Endometrial microvascular endothelial cells (primary cell): Measurements from ENCODE around the gene CDX1. TPM values are rescaled to one million over a fixed set of nuclear protein-coding genes. Genes with fewer than 3 reads are reported as not detected.

Source experiments
- in situ Hi-C: cut with HindIII; loops from 2 replicates; pipeline ENCODE4 v1.10.0; 2017; ENCODE audit warnings: low sequenced_read_pairs, low pct_unique_long_range_greater_than_20kb; ENCODE audit errors: inconsistent ontology term
- total RNA-seq: library from RNA; depleted of rRNA; stranded (reverse); fragments of >200 nt; gene quantifications from one replicate; pipeline ENCODE4 v1.2.3, GENCODE V29; 2015; ENCODE audit errors: inconsistent ontology term

Gene CDX1
- total RNA-seq, 1 donor from 2014 or later = not detected

DNA sequence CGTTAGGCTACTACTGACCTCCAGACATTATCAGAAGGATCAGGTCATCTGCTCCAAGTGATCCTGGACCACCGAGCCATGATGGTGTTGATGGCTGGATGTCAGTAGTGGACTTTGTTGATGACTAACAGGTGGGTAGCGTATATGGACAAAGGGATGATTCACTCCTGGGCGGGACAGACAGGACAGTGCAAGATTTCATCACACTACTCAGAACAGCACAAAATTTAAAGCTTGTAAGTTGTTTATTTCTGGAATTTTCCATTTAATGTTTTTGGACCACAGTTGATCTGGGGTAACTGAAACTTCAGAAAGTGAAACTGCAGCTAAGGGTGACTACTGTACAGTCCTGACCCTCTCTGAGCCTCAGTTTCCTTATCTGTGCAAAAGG lies 23.6 kb upstream of the CDX1 start:
- in situ Hi-C loops = no loop called here

GRCh38 chr5:150143350-150144245 lies 23.0 kb upstream of the CDX1 start:
- in situ Hi-C loops = no loop called here

DNA sequence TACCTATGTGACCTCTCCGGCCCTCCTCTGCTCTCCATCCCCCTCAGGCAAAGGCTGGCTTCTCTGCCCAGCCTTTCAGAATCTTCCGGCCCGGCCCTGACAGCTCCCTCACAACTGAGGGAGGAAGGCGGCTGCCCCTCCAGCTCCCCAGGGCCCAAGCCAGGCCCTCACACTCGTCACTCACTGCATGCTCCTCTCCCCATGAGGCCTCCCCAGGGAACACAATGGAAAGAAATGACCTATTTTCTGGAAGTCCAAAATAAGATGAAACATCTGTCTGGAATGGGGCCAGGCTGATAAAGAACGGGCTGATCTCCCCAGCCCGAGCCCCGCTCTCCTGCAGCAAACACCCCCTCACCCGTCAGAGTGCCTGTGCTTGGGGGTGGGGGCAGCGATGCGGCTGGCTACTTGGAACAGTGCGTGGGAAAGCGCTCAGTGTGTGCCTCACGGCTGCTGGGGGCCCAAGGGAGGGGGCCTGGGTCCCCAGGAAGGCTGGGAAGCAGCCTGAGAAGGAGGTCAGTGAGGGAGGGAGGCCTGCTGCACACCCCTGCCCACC lies 22.3 kb upstream of the CDX1 start:
- in situ Hi-C loops = no loop called here

- in situ Hi-C loops = no loop called here
These were observed 21.7 kb upstream of the CDX1 start for GRCh38 chr5:150144879-150145278.

- in situ Hi-C loops = no loop called here
These were observed 20.3 kb upstream of the CDX1 start for GRCh38 chr5:150146235-150146634.

- in situ Hi-C loops = no loop called here
These were observed 19.5 kb upstream of the CDX1 start for GRCh38 chr5:150146862-150147601.

- in situ Hi-C loops = no loop called here
These were observed 18.9 kb upstream of the CDX1 start for GRCh38 chr5:150147670-150148069.

DNA sequence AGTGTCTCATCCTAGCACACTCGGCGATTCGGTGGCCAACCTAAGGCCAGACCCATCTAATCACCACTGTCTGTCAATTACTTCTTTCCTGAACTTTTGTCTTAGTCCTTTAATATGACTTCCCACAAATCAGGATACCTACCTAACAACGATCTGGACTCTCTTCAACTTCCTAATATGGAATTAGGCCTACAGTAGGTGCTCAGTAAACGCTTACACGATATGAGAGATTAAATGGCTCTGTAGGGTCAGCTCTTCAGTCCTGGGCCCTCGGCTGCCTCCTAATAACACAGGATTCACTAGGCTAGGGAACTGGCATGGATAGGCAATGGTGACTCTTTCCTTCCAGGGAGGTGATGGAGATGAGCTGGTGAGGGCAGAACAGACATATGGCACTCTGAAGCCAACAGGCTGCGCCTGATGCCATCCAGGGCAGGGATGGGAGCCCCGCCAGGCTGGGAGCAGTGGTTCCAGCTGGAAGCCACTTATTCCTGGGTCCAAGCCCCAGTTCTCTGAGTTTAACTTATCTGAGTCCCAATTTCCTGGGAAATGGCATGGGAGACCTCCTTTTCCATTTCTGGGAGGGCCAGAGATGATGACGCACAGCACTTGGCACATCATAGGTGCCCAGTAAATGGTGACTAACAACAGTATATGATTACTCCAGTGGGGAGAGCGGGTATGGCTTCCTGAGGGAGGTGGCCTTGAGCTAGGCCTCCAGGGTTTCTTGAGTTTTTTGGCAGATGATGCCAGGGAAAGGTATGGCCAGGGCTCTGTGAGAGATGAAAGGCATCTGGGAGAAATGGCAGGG lies 18.3 kb upstream of the CDX1 start:
- in situ Hi-C loops = no loop called here

DNA sequence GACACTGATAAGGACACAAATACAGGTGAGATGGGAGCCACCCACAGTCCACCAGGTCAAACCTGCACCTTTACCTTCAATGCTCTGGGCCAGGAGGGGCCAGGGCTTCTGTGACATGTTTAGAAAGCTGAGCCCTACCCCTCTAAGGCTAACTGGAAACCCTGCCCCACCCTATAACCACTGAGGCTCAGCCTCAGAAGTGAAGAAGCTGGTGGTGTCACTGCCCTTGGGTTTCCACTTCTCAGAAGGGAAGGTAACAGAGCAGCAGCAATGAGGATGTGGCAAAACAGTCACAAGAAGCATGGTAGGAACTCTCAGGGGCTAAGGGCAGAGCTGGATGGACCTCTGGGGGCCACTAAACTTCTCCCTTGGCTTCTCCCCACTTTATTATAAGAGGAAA lies 17.0 kb upstream of the CDX1 start:
- in situ Hi-C loops = no loop called here

- in situ Hi-C loops = no loop called here
These were observed 13.7 kb upstream of the CDX1 start for GRCh38 chr5:150152636-150153462.

DNA sequence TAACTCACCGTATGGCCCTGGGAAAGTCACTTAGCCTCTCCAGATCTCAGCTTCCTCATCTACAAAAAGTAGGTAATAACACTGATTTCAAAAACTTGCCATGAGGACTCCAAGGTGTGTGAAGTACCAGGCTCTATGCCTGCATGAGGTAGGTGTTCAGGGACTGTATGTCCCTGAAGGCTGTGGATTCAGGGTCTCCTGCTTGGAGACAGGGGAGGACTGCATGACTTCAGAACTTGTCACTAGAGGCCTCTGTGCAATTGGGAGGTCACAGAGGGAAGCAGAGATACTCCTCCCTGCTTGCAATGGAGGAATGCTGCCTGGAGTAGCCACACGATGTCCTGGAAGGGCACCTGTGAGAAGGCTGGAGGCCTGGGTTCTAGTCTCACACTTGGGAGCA lies 13.1 kb upstream of the CDX1 start:
- in situ Hi-C loops = no loop called here

DNA sequence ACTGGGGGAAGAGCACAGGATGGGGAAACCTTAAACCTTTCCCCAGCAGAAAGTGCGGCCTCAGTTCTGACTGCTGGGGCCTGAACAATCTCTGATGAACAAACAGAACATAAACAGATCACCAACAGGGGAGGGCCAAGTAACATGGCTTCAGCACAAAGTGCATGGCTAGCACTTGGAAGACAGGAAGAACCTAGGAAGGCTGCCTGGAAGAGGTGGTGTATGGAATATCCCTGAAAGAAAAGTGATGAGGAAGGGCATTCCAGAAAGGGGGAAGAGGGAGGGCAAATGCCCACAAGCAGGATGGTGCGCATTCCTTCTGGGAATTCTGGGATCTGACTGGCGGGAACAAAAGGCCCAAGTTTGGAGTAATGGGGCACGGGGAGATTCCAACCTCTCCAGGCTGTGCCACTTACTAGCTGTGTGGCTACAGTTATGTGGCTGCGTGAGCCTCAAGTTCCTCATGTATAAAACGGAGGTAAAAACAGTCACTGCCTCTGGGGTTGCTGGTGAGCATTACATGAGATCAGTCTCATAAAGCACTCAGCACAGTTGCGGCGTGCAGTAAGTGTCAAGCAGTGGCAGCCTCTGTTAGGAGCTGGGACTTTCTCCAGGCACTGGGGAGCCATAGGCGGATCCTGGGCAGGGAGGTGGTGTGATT lies 12.5 kb upstream of the CDX1 start:
- in situ Hi-C loops = no loop called here

DNA sequence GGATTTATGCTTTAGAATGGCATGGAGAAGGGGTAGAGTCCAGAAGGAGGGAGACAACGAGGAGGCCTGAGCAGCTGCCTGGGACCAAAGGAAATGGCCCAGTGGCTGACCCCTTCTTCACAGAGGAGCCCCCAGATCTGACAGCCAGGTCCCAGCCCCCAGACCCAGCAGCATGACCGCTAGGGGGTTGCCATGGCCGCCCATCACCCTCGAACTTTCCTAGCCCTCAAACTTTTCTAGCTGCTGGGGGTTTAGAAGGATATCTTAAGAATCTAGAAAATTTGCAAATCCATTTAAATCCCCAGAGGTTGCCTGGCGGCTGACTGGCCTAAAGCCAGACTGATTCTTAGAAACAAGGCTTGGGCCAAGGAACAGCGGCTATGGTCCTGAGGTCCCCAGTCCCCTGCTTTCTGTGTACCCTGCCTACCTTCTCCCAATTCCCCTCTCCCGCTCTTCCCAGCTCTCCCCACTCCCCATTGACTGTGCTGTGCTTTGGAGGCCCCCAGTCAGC lies 11.9 kb upstream of the CDX1 start:
- in situ Hi-C loops = no loop called here

GRCh38 chr5:150155258-150156026 lies 11.1 kb upstream of the CDX1 start, which contains the start of gene PDGFRB:
Gene PDGFRB, minus strand, starts transcription at chr5:150155845. Its CDS starts 18,798 bp downstream, at chr5:150137047.
- in situ Hi-C loops = no loop called here

- in situ Hi-C loops = no loop called here
These were observed 10.6 kb upstream of the CDX1 start for GRCh38 chr5:150156027-150156368.

DNA sequence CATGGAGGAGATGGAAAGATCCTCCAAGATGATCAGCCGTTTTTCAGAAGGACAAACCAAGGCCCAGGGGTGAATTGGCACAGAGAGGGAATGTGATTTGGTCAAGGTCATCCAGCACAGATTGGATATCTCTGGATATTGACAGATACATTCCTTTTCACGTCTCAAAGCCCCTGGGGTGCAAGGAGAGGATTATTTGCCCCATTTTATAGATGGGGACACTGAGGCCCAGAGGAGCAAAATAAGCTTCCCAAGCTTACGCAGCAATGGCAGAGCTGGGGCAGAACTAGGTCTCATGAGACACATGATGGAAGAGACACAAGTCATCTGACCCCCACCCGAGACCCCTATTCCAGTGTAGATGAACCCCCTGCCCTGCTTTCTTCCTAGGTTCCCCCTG lies 10.0 kb upstream of the CDX1 start:
- in situ Hi-C loops = no loop called here

DNA sequence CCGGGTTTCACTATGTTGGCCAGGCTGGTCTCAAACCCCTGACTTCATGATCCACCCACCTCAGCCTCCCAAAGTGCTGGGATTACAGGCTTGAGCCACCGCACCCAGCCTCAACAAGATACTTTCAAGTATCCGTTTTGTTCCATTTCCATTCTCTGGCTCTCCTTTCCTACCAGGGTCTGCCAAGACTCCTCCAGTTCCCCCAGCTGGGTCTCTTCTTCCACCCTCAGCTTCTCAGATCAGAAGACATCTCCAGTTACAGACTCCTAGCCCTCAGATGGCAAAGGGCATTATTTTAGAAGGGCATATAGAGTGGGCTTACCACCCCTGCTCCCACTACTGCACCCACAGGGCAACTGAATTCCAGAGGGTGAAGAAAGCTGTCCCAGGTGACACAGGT lies 9.4 kb upstream of the CDX1 start:
- in situ Hi-C loops = no loop called here
